NCI-H1092 (cell line): Measurements from ENCODE around the gene PTH2.
"Not testable (repeated sequence)": the region's sequence is repeated elsewhere in the genome, so short reads cannot be mapped to it uniquely, and the experiment has no call there.

Experiments
- DNase-seq: peaks from one replicate; lab custom pipeline; 2025; lab: John Stamatoyannopoulos, UW

PTH2 gene

GRCh38 chr19:49423071-49423984 lies at the start of gene PTH2:
Gene PTH2, minus strand, starts transcription at chr19:49423441. Its CDS starts 102 bp downstream, at chr19:49423339.
- DNase-seq: no peak

GRCh38 chr19:49472936-49473335 lies 49.7 kb upstream of the PTH2 start:
- no peak for DNase-seq

GRCh38 chr19:49470615-49470978 lies 47.4 kb upstream of the PTH2 start:
- DNase-seq: no peak

- DNase-seq: no peak
These were observed 46.8 kb upstream of the PTH2 start for GRCh38 chr19:49469828-49470614.

- DNase-seq: no peak
These were observed 45.7 kb upstream of the PTH2 start for GRCh38 chr19:49468746-49469447.

GRCh38 chr19:49468199-49468598 lies 45.0 kb upstream of the PTH2 start:
- no peak for DNase-seq

GRCh38 chr19:49465371-49465770 lies 42.1 kb upstream of the PTH2 start:
- DNase-seq: no peak

- no peak for DNase-seq
These were observed 40.9 kb upstream of the PTH2 start for GRCh38 chr19:49463960-49464740.

GRCh38 chr19:49462492-49462891 lies 39.3 kb upstream of the PTH2 start:
- no peak for DNase-seq

- DNase-seq: no peak
These were observed 38.4 kb upstream of the PTH2 start for GRCh38 chr19:49461656-49462055.

GRCh38 chr19:49461130-49461529 lies 37.9 kb upstream of the PTH2 start:
- DNase-seq: not testable (repeated sequence)

- no peak for DNase-seq
These were observed 36.1 kb upstream of the PTH2 start for GRCh38 chr19:49459388-49459787.

- no peak for DNase-seq
These were observed 35.3 kb upstream of the PTH2 start for GRCh38 chr19:49458567-49458903.

GRCh38 chr19:49456326-49456725 lies 33.1 kb upstream of the PTH2 start:
- DNase-seq: no peak

- DNase-seq: no peak
These were observed 32.5 kb upstream of the PTH2 start for GRCh38 chr19:49455773-49456172.

GRCh38 chr19:49453757-49454240 lies 30.6 kb upstream of the PTH2 start:
- DNase-seq: no peak

- peak; percentile 94 for DNase-seq
These were observed 29.9 kb upstream of the PTH2 start, which contains the start of gene ALDH16A1 for GRCh38 chr19:49453013-49453756. Gene ALDH16A1, plus strand, starts transcription at chr19:49453225. Its CDS starts 107 bp downstream, at chr19:49453332.

GRCh38 chr19:49451430-49452181 lies 28.4 kb upstream of the PTH2 start, which contains the start of gene PIH1D1:
Gene PIH1D1, minus strand, starts transcription at chr19:49451814. Its CDS starts 240 bp downstream, at chr19:49451574.
- peak; percentile 98 for DNase-seq

- DNase-seq: no peak
These were observed 27.2 kb upstream of the PTH2 start for GRCh38 chr19:49450405-49450804.

- DNase-seq: no peak
These were observed 25.2 kb upstream of the PTH2 start for GRCh38 chr19:49448432-49448786.
